Neuronal stem cell (in vitro differentiated cells): ENCODE data around the gene ABCA3.
A peak's percentile ranks its signal among the peaks of the same experiment; 100 is the strongest.

ENCODE experiments used
- DNase-seq: peaks from one replicate; pipeline ENCODE4 v3.0.0-alpha.2; 2013; ENCODE audit warnings: low spot score
- H2AFZ ChIP-seq: one replicate; pipeline ENCODE4 v1.6.1; 2013; ENCODE audit warnings: mild to moderate bottlenecking, low read length, inconsistent platforms
- H2AK5ac ChIP-seq: 2 replicates; pipeline ENCODE4 v1.6.1; 2013; ENCODE audit warnings: low read depth, mild to moderate bottlenecking, inconsistent platforms, low read length, moderate library complexity, mixed read lengths
- H2BK120ac ChIP-seq: 2 replicates; pipeline ENCODE4 v1.6.1; 2013; ENCODE audit warnings: low read depth, mild to moderate bottlenecking, inconsistent platforms, low read length, moderate library complexity, mixed read lengths
- H2BK12ac ChIP-seq: one replicate; pipeline ENCODE4 v1.6.1; 2013; ENCODE audit warnings: low read length, inconsistent platforms
- H2BK15ac ChIP-seq: 2 replicates; pipeline ENCODE4 v1.6.1; 2013; ENCODE audit warnings: mild to moderate bottlenecking, low read length, inconsistent platforms, mixed read lengths
- H2BK5ac ChIP-seq: one replicate; pipeline ENCODE4 v1.6.1; 2013; ENCODE audit warnings: inconsistent platforms, mild to moderate bottlenecking, low read length, moderate library complexity
- H3K14ac ChIP-seq: one replicate; pipeline ENCODE4 v1.6.1; 2013; ENCODE audit warnings: low read length, inconsistent platforms
- H3K18ac ChIP-seq: 2 replicates; pipeline ENCODE4 v1.6.1; 2013; ENCODE audit warnings: low read length, inconsistent platforms
- H3K23ac ChIP-seq: 2 replicates; pipeline ENCODE4 v1.6.1; 2013; ENCODE audit warnings: low read depth, mild to moderate bottlenecking, mixed read lengths, low read length, inconsistent platforms; ENCODE audit not compliant: poor library complexity
- H3K27ac ChIP-seq: replicated peaks from 3 replicates; pipeline ENCODE4 v1.5.1; 2013; ENCODE audit warnings: low read length, inconsistent platforms
- H3K27me3 ChIP-seq, 3 experiments: 2 replicates each; pipeline ENCODE4 v1.6.1; 2013; ENCODE audit warnings: low read length in 3 of 3, mild to moderate bottlenecking in 2 of 3, inconsistent platforms in 1 of 3, low read depth in 1 of 3, mixed read lengths in 1 of 3, moderate library complexity in 1 of 3; ENCODE audit not compliant: control insufficient read depth in 3 of 3, insufficient read depth in 3 of 3
- H3K36me3 ChIP-seq, 2 donors: replicated peaks in 1 of 2; 2 replicates each; pipeline ENCODE4 v1.6.1; 2013; ENCODE audit warnings: low read length in 2 of 2; ENCODE audit not compliant: control insufficient read depth in 2 of 2, insufficient read depth in 2 of 2
- H3K4ac ChIP-seq: 2 replicates; pipeline ENCODE4 v1.6.1; 2013; ENCODE audit warnings: inconsistent platforms, mild to moderate bottlenecking, low read length, moderate library complexity
- H3K4me1 ChIP-seq, 2 donors: 1 replicate in 1 of 2; 2 replicates in 1 of 2; pipeline ENCODE4 v1.6.1; 2013; ENCODE audit warnings: low read length in 2 of 2, low read depth in 1 of 2; ENCODE audit not compliant: control insufficient read depth in 2 of 2, insufficient read depth in 1 of 2
- H3K4me2 ChIP-seq: one replicate; pipeline ENCODE4 v1.6.1; 2013; ENCODE audit warnings: mild to moderate bottlenecking, low read length, inconsistent platforms; ENCODE audit not compliant: insufficient read depth, poor library complexity, severe bottlenecking
- H3K4me3 ChIP-seq, 2 donors: 2 replicates each; pipeline ENCODE4 v1.5.1; 2013; ENCODE audit warnings: low read length in 2 of 2, mild to moderate bottlenecking in 2 of 2, inconsistent platforms in 1 of 2, moderate library complexity in 1 of 2
- H3K79me1 ChIP-seq: one replicate; pipeline ENCODE4 v1.6.1; 2013; ENCODE audit warnings: low read depth, mild to moderate bottlenecking, inconsistent platforms, low read length, moderate library complexity
- H3K9ac ChIP-seq: one replicate; pipeline ENCODE4 v1.6.1; 2013; ENCODE audit warnings: mild to moderate bottlenecking, low read depth, low read length, inconsistent platforms; ENCODE audit not compliant: poor library complexity
- H3K9me3 ChIP-seq, 2 donors: replicated peaks in 1 of 2; 2 replicates each; pipeline versions ENCODE3 to v1.6.1; 2013; ENCODE audit warnings: low read length in 2 of 2, mild to moderate bottlenecking in 2 of 2, inconsistent platforms in 1 of 2, low read depth in 1 of 2, mixed read lengths in 1 of 2, moderate library complexity in 1 of 2; ENCODE audit not compliant: control insufficient read depth in 2 of 2, insufficient read depth in 1 of 2
- H4K8ac ChIP-seq: one replicate; pipeline ENCODE4 v1.6.1; 2013; ENCODE audit warnings: low read depth, mild to moderate bottlenecking, inconsistent platforms, low read length, moderate library complexity
- H4K91ac ChIP-seq: one replicate; pipeline ENCODE4 v1.6.1; 2013; ENCODE audit warnings: low read length, low read depth, mild to moderate bottlenecking, inconsistent platforms; ENCODE audit not compliant: poor library complexity
- WGBS, 2 donors: extraction: QIAGEN DNeasy Blood & Tissue Kit; methylation state at CpG; one replicate each; pipeline ENCODE4 v1.1.7; 2013; ENCODE audit warnings: missing lambda C conversion rate in 2 of 2, mixed read lengths in 1 of 2; ENCODE audit not compliant: insufficient read length in 2 of 2, insufficient replicate concordance in 1 of 2; ENCODE audit errors: extremely low coverage in 2 of 2; 5-methylcytosine and 5-hydroxymethylcytosine counted together

ABCA3 gene

DNA sequence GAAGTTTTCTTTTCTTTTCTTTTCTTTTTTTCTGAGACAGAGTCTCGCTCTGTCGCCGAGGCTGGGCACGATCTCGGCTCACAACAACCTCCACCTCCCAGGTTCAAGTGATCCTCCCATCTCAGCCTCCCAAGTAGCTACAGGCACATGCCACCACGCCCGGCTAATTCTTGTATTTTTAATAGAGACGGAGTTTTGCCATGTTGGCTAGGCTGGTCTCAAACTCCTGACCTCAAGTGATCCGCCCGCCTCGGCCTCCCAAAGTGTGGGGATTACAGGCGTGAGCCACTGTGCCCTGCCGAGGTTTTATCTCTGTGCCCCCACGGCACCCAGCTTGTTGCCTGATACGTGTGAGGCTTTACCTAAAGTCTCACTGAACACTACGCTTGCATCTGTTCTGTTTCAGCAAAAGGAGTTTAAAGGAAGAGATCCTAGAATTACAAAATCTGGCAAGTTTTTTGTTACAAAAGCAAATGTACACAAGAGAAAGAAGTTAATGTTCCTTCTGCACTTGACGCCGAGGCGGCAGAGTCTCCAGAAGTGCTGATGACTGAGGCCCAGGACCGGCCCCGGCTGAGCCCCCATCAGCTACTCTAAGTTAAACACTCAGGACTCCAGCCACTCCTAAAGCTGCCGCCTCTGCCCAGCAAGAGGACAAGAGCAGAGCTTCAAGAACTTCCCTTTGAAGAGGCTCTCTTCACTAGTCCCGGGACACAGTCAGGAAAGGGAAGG is 9.2 kb downstream of the ABCA3 start:
- Histone ChIP-seq H3K27me3 (no peaks in the 10 kb centered on the region), H4K91ac (no peak overlapping the region), H2BK15ac (no peak overlapping the region), H3K79me1 (peaks cover 2% of the 10 kb centered on the region), H3K9me3 (no peaks in the 10 kb centered on the region), H3K9ac (no peak overlapping the region), H3K18ac (no peak overlapping the region), H3K4me1 (no peaks in the 10 kb centered on the region), H3K4ac (no peak overlapping the region), H3K27ac (no peak overlapping the region), H2AFZ (no peak overlapping the region), H3K4me2 (no peak overlapping the region), H3K4me3 (no peak overlapping the region), H4K8ac (no peak overlapping the region), H2BK120ac (no peak overlapping the region), H3K14ac (no peak overlapping the region), H3K36me3 (peaks cover 2 to 10% of the 10 kb centered on the region in 2 donors), H2BK5ac (no peak overlapping the region), H2BK12ac (no peak overlapping the region), H2AK5ac (no peak overlapping the region), H3K23ac (no peak overlapping the region)
- WGBS, 2 donors, result no CpG with 5 or more reads among the region's 23 CpGs
- no peak for DNase-seq

DNA sequence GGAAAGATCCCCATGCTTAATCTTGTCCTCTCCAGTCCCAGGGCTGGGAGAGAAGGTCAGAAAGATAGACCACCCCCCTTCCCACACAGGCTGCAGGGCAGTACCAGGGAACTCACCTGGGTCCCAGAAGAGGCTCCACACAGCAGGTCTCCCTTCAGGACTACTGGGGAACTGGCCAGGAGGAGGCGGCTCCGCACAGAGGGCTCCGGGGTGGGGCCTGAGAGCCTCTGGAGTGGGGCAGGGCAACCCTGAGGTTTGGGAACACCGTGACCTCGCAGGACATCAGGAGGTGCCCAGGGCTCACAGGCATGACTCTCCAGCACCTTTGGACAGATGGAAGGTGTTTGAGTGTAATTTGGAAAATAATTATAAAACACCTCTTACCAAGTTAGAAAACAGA is 11.0 kb downstream of the ABCA3 start:
- no peak overlapping the region for H3K4me3 ChIP-seq
- no peak overlapping the region for H3K9ac ChIP-seq
- no peak overlapping the region for H4K91ac ChIP-seq
- no peak overlapping the region for H3K27ac ChIP-seq
- no peak overlapping the region for H3K18ac ChIP-seq
- no peak overlapping the region for H2BK15ac ChIP-seq
- no peak overlapping the region for H3K4me2 ChIP-seq
- no peaks in the 10 kb centered on the region for H3K4me1 ChIP-seq
- no peak overlapping the region for H2BK12ac ChIP-seq
- H2BK5ac ChIP-seq, result peak overlapping the region; percentile 53
- peaks cover 6 to 21% of the 10 kb centered on the region in 2 donors for H3K36me3 ChIP-seq
- H4K8ac ChIP-seq, result no peak overlapping the region
- no peaks in the 10 kb centered on the region for H3K9me3 ChIP-seq
- no peak overlapping the region for H2BK120ac ChIP-seq
- no peak overlapping the region for H3K23ac ChIP-seq
- no peak overlapping the region for H3K4ac ChIP-seq
- no peak overlapping the region for H2AFZ ChIP-seq
- H3K79me1 ChIP-seq, result peaks cover 3% of the 10 kb centered on the region
- no peak for DNase-seq
- WGBS, 2 donors, result no CpG with 5 or more reads among the region's 5 CpGs
- H2AK5ac ChIP-seq, result no peak overlapping the region
- H3K27me3 ChIP-seq, result no peaks in the 10 kb centered on the region
- H3K14ac ChIP-seq, result no peak overlapping the region

DNA sequence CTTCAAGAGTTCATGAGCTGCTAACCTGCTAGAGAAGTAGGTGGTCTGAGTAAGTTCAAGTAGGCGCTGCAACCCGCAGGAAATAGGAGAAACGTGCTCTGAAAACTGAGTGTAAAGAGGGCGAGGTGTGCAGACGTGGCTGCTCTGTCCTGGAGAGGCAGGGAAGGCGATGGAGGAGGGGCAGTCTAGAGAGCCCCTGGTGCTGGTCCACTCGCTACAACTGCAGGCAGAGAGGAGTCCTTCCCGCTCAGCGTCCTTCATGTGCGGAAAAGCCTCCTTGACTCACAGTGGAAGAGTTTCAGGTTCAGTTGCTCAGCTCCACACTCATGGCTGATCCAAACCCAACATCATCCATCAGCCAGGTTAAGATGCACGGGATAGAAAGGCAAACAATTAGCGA is 12.1 kb downstream of the ABCA3 start:
- no peak overlapping the region for H3K4me2 ChIP-seq
- no peak overlapping the region for H2AFZ ChIP-seq
- no peak overlapping the region for H3K27ac ChIP-seq
- no peak overlapping the region for H4K91ac ChIP-seq
- no peak overlapping the region for H2BK5ac ChIP-seq
- peaks cover 1% of the 10 kb centered on the region for H3K79me1 ChIP-seq
- H4K8ac ChIP-seq, result no peak overlapping the region
- no peak overlapping the region for H2AK5ac ChIP-seq
- H3K4me1 ChIP-seq, result no peaks in the 10 kb centered on the region
- no peak overlapping the region for H3K4me3 ChIP-seq
- DNase-seq, result no peak
- no peak overlapping the region for H3K18ac ChIP-seq
- no peak overlapping the region for H3K9ac ChIP-seq
- H3K27me3 ChIP-seq, result no peaks in the 10 kb centered on the region
- H3K9me3 ChIP-seq, result no peaks in the 10 kb centered on the region
- H2BK120ac ChIP-seq, result no peak overlapping the region
- no peak overlapping the region for H3K4ac ChIP-seq
- no peak overlapping the region for H2BK15ac ChIP-seq
- WGBS, 2 donors, result no CpG with 5 or more reads among the region's 12 CpGs
- no peak overlapping the region for H3K23ac ChIP-seq
- peaks cover 3 to 30% of the 10 kb centered on the region in 2 donors for H3K36me3 ChIP-seq
- no peak overlapping the region for H3K14ac ChIP-seq
- no peak overlapping the region for H2BK12ac ChIP-seq

DNA sequence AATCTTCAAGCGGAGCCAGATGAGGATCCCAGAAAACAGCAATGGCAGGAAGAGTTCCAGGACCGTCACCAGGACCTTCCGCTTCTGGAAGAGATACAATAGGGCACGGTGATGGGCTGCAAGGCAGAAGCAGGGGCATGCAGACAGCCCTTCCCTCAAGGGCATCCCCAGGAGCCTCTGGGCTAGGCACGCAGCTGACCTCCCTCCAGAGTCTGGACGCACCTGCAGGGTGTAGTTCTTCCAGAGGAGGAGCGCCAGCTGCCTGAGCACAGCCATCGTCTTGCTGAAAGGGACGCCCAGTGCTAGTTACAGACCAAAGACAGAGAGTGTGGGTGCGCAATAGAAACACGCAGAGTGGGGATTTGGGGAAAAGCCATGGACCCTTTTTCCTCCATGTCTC is 14.3 kb downstream of the ABCA3 start:
- H3K23ac ChIP-seq, result peak overlapping the region; percentile 73
- no peak overlapping the region for H2AK5ac ChIP-seq
- H3K9me3 ChIP-seq, result no peaks in the 10 kb centered on the region
- H3K79me1 ChIP-seq, result peaks cover 1% of the 10 kb centered on the region
- no peak overlapping the region for H3K9ac ChIP-seq
- no peak overlapping the region for H3K14ac ChIP-seq
- WGBS, 2 donors, result no CpG with 5 or more reads among the region's 11 CpGs
- H2AFZ ChIP-seq, result no peak overlapping the region
- H3K4me1 ChIP-seq, result no peaks in the 10 kb centered on the region
- H3K4me2 ChIP-seq, result no peak overlapping the region
- no peak overlapping the region for H3K4me3 ChIP-seq
- H2BK5ac ChIP-seq, result no peak overlapping the region
- H2BK15ac ChIP-seq, result no peak overlapping the region
- no peak overlapping the region for H2BK120ac ChIP-seq
- H3K4ac ChIP-seq, result peak overlapping the region; percentile 23
- H3K27ac ChIP-seq, result no peak overlapping the region
- H3K27me3 ChIP-seq, result no peaks in the 10 kb centered on the region
- H3K36me3 ChIP-seq, result peaks cover 3 to 37% of the 10 kb centered on the region in 2 donors
- no peak for DNase-seq
- no peak overlapping the region for H2BK12ac ChIP-seq
- no peak overlapping the region for H3K18ac ChIP-seq
- peak overlapping the region; percentile 82 for H4K8ac ChIP-seq
- H4K91ac ChIP-seq, result no peak overlapping the region
